Body of pancreas (tissue), 4 donors: ENCODE results near the gene SLC66A1.

Experiments
- POLR2A ChIP-seq, 3 donors: fragments of 450-650 bp; IDR thresholded peaks; one replicate each; pipeline ENCODE4 v1.6.1; 2016; ENCODE audit warnings: antibody characterized with exemption in 3 of 3, mild to moderate bottlenecking in 2 of 3
- TF ChIP-seq, protein P1 (sequence below), 7 experiments: fragments of 450-650 bp in 4 of 7; fragments of 200-600 bp in 3 of 7; sonication (generic) in 3 of 7; IDR thresholded peaks; one replicate each; pipeline ENCODE4 v1.5.1; 2016 to 2019; ENCODE audit warnings: antibody characterized with exemption in 7 of 7

DNA sequence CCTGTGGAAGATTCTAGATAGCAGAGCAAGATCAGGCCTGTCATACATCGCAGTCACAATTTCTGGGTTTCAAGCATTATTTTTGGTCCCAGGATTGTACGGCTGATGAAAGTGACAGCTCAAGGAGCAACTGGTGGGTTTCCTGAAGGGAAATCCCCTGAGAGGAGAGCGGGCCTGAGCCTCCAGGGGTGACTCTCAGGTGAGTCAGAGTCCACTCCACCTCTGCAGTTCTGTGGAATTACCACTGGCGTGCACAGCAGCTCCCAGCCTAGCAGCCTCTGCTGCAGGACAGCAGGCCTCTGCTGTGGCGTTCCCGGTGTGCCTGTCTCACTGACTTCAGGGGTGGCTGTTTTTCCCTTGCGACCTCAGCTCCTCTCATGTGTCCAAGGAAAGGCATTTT is 24.4 kb downstream of the SLC66A1 start:
- TF ChIP-seq, protein P1, sequence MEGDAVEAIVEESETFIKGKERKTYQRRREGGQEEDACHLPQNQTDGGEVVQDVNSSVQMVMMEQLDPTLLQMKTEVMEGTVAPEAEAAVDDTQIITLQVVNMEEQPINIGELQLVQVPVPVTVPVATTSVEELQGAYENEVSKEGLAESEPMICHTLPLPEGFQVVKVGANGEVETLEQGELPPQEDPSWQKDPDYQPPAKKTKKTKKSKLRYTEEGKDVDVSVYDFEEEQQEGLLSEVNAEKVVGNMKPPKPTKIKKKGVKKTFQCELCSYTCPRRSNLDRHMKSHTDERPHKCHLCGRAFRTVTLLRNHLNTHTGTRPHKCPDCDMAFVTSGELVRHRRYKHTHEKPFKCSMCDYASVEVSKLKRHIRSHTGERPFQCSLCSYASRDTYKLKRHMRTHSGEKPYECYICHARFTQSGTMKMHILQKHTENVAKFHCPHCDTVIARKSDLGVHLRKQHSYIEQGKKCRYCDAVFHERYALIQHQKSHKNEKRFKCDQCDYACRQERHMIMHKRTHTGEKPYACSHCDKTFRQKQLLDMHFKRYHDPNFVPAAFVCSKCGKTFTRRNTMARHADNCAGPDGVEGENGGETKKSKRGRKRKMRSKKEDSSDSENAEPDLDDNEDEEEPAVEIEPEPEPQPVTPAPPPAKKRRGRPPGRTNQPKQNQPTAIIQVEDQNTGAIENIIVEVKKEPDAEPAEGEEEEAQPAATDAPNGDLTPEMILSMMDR (IDR thresholded peaks at IDR 0.05), result no peak
- TF ChIP-seq POLR2A (IDR thresholded peaks at IDR 0.05), result no peak
